IMR-90 (cell line): ENCODE data around the gene CDC5L. TPM values are rescaled to one million over a fixed set of nuclear protein-coding genes. Genes with fewer than 3 reads are reported as not detected.

ENCODE experiments used
- ATAC-seq: fragments of 200-7000 bp; cut with Tn5 transposase; 2 replicates; pipeline ENCODE4 v1.9.1; 2020; ENCODE audit warnings: low read depth, mild to moderate bottlenecking, moderate library complexity
- BruUV-seq: library from RNA; stranded (reverse); fragments of 400-500 nt; replicated peaks from 2 replicates; lab custom pipeline; 2021; lab: Mats Ljungman, UMichigan
- CTCF ChIA-PET: fragments of 300-600 bp; formaldehyde crosslinking; extraction: SDS; loops from one replicate; lab custom pipeline; 2021; ENCODE audit warnings: antibody characterized with exemption; lab: Yijun Ruan, JAX
- POLR2A ChIA-PET: fragments of 300-600 bp; sonication (Branson Sonifier 250); formaldehyde crosslinking; loops from one replicate; lab custom pipeline; 2022; ENCODE audit warnings: antibody characterized with exemption; ENCODE audit not compliant: unreplicated experiment; lab: Charles Lee
- DNase-seq: peaks from one replicate; pipeline ENCODE4 v3.0.0; 2013
- H2AFZ ChIP-seq: replicated peaks from 2 replicates; pipeline ENCODE3; 2013; ENCODE audit warnings: low read length, mild to moderate bottlenecking; ENCODE audit not compliant: poor library complexity
- H2AK5ac ChIP-seq: 2 replicates; pipeline ENCODE4 v1.6.1; 2013; ENCODE audit warnings: low read depth, low read length, inconsistent platforms
- H2AK9ac ChIP-seq: replicated peaks from 2 replicates; pipeline ENCODE3; 2013; ENCODE audit warnings: mild to moderate bottlenecking, low read depth, low read length, moderate library complexity; ENCODE audit not compliant: poor library complexity
- H2BK120ac ChIP-seq: 2 replicates; pipeline ENCODE4 v1.6.1; 2013; ENCODE audit warnings: low read depth, low read length, inconsistent platforms
- H2BK15ac ChIP-seq: 3 replicates; pipeline ENCODE4 v1.6.1; 2013; ENCODE audit warnings: low read depth, low read length, inconsistent platforms
- H2BK20ac ChIP-seq: 2 replicates; pipeline ENCODE4 v1.6.1; 2013; ENCODE audit warnings: low read depth, mild to moderate bottlenecking, inconsistent platforms, low read length, moderate library complexity
- H2BK5ac ChIP-seq: 2 replicates; pipeline ENCODE4 v1.6.1; 2013; ENCODE audit warnings: mild to moderate bottlenecking, low read depth, low read length, inconsistent platforms; ENCODE audit not compliant: poor library complexity, severe bottlenecking
- H3K14ac ChIP-seq: replicated peaks from 2 replicates; pipeline ENCODE4 v1.6.1; 2013; ENCODE audit warnings: low read depth, low read length, inconsistent platforms
- H3K18ac ChIP-seq: 2 replicates; pipeline ENCODE4 v1.6.1; 2013; ENCODE audit warnings: low read depth, low read length, control low read depth
- H3K23ac ChIP-seq: 2 replicates; pipeline ENCODE4 v1.6.1; 2013; ENCODE audit warnings: low read depth, low read length, inconsistent platforms
- H3K27ac ChIP-seq: 2 replicates; pipeline ENCODE4 v1.5.1; 2013; ENCODE audit warnings: mild to moderate bottlenecking, control low read depth, low read length; ENCODE audit not compliant: insufficient read depth
- H3K27me3 ChIP-seq: 2 replicates; pipeline ENCODE4 v1.6.1; 2013; ENCODE audit warnings: low read length; ENCODE audit not compliant: control insufficient read depth, insufficient read depth
- H3K36me3 ChIP-seq: 2 replicates; pipeline ENCODE4 v1.6.1; 2013; ENCODE audit warnings: low read length, mixed read lengths; ENCODE audit not compliant: control insufficient read depth, insufficient read depth
- H3K4ac ChIP-seq: 2 replicates; pipeline ENCODE4 v1.6.1; 2013; ENCODE audit warnings: low read depth, low read length, inconsistent platforms
- H3K4me1 ChIP-seq: 2 replicates; pipeline ENCODE4 v1.6.1; 2013; ENCODE audit warnings: low read length, mixed read lengths; ENCODE audit not compliant: control insufficient read depth, insufficient read depth
- H3K4me2 ChIP-seq: 2 replicates; pipeline ENCODE4 v1.6.1; 2013; ENCODE audit warnings: low read depth, mild to moderate bottlenecking, control low read depth, low read length, moderate library complexity
- H3K4me3 ChIP-seq: 2 replicates; pipeline ENCODE4 v1.5.1; 2013; ENCODE audit warnings: low read depth, mild to moderate bottlenecking, control low read depth, low read length, moderate library complexity; ENCODE audit not compliant: insufficient read depth
- H3K56ac ChIP-seq: 2 replicates; pipeline ENCODE4 v1.6.1; 2013; ENCODE audit warnings: low read length, inconsistent platforms; ENCODE audit not compliant: insufficient read depth; ENCODE audit errors: extremely low read depth
- H3K79me1 ChIP-seq, 2 experiments: 2 replicates each; pipeline ENCODE4 v1.6.1; 2013; ENCODE audit warnings: low read length in 2 of 2, inconsistent platforms in 1 of 2, low read depth in 1 of 2
- H3K9ac ChIP-seq: 2 replicates; pipeline ENCODE4 v1.6.1; 2013; ENCODE audit warnings: low read depth, low read length, control low read depth
- H3K9me1 ChIP-seq: 2 replicates; pipeline ENCODE4 v1.6.1; 2013; ENCODE audit warnings: low read length, inconsistent platforms; ENCODE audit not compliant: insufficient read depth
- H3K9me3 ChIP-seq: 2 replicates; pipeline ENCODE4 v1.6.1; 2013; ENCODE audit warnings: low read length; ENCODE audit not compliant: control insufficient read depth, insufficient read depth
- H4K20me1 ChIP-seq: 2 replicates; pipeline ENCODE4 v1.6.1; 2013; ENCODE audit warnings: low read length, inconsistent platforms; ENCODE audit not compliant: insufficient read depth
- H4K5ac ChIP-seq: 2 replicates; pipeline ENCODE4 v1.6.1; 2013; ENCODE audit warnings: mild to moderate bottlenecking, low read depth, low read length, control low read depth
- H4K8ac ChIP-seq, 2 experiments: 2 replicates each; pipeline ENCODE4 v1.6.1; 2013; ENCODE audit warnings: low read depth in 2 of 2, low read length in 2 of 2, control low read depth in 1 of 2, inconsistent platforms in 1 of 2
- H4K91ac ChIP-seq: 2 replicates; pipeline ENCODE4 v1.6.1; 2013; ENCODE audit warnings: low read depth, low read length, inconsistent platforms; ENCODE audit not compliant: insufficient read depth
- FOS ChIP-seq: fragments of 150-350 bp; IDR thresholded peaks from 2 replicates; pipeline ENCODE4 v1.6.1; 2016; ENCODE audit warnings: low read depth, low read length
- MXI1 ChIP-seq: IDR thresholded peaks from 2 replicates; pipeline ENCODE4 v1.6.1; 2012; ENCODE audit warnings: low read depth, mild to moderate bottlenecking, low read length, moderate library complexity, borderline replicate concordance
- SMC3 ChIP-seq: fragments of 150-350 bp; IDR thresholded peaks from 2 replicates; pipeline ENCODE4 v1.6.1; 2016; ENCODE audit warnings: low read depth, mild to moderate bottlenecking, antibody characterized with exemption, low read length, moderate library complexity
- WGBS, 2 experiments: methylation state at CpG; one replicate each; pipeline versions ENCODE4 v1.1.5 to v1.1.7; 2013; ENCODE audit warnings: missing lambda C conversion rate in 2 of 2; ENCODE audit not compliant: insufficient read length in 1 of 2; ENCODE audit errors: extremely low coverage in 2 of 2; 5-methylcytosine and 5-hydroxymethylcytosine counted together
- dilution Hi-C: fragments of 300-500 bp; cut with HindIII; formaldehyde crosslinking; loops from one replicate; pipeline ENCODE4 v1.14.3; 2018; ENCODE audit warnings: low sequenced_read_pairs; ENCODE audit not compliant: unreplicated experiment
- in situ Hi-C: fragments of 300-500 bp; cut with MboI; formaldehyde crosslinking; loops from 3 replicates; pipeline ENCODE4 v1.14.3; 2019; ENCODE audit warnings: low sequenced_read_pairs, inconsistent platforms, mixed read lengths
- intact Hi-C: fragments of 100-400 bp; cut with micrococcal nuclease; formaldehyde crosslinking; loops from 2 replicates; pipeline ENCODE4 v1.10.0; 2022
- polyA plus RNA-seq, 3 experiments: library from polyadenylated mRNA; depleted of rRNA; stranded (reverse); fragments of >200 nt; gene quantifications; 2 replicates each; pipeline ENCODE4 v1.2.3, GENCODE V29; 2012; ENCODE audit warnings: low replicate concordance in 1 of 3
- total RNA-seq: library from RNA; depleted of rRNA; stranded (reverse); fragments of >200 nt; gene quantifications from 2 replicates; pipeline ENCODE4 v1.2.3, GENCODE V29; 2012
- TF ChIP-seq, protein P1 (sequence below): conservative IDR thresholded peaks from 2 replicates; pipeline ENCODE4 v1.5.1; 2012; ENCODE audit warnings: mild to moderate bottlenecking, low read depth, low read length, improper control_type of control experiment

CDC5L gene
- total and polyA plus RNA-seq, 2 of the 4 experiments (the other 2 are of a cell fraction): 9.9 to 17.7 TPM

DNA sequence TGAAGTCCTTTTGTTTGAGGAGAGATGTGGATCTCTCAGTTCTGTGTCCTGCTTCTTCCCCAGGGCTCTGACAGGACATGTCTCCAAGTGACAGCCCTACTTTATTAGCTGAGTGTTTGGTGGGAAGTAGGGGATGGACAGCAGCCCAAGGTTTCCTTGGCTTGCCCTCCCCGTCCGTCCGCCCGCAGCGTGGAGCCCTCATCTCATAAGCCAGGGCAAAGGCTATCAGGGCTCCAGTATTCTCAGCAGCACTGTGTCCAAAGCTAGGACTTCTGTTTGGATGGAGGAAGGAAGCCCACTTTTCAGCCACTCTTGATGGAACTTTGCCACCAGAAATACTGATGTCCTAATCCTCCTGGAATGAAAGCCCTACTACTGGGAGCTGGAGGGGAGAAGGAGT lies 13.6 kb downstream of the CDC5L start:
- dilution Hi-C loops: no loop called here

More for the DNA sequence above, 13.6 kb downstream of the CDC5L start:
- no peak overlapping the region for H3K4me2 ChIP-seq
- H3K9me1 ChIP-seq: 0 out of 2 replicates have a peak, but pooled peaks cover 5% of the 10 kb centered on the region
- H3K4ac ChIP-seq: no peak overlapping the region
- H3K56ac ChIP-seq: no peak overlapping the region
- CTCF ChIA-PET: interaction anchor here (0.7 kb wide), 1 partner anchor 88 kb away, joined by 3 read pairs; no protein-coding TSS in a partner anchor
- WGBS, 2 experiments: no CpG with 5 or more reads among the region's 5 CpGs
- H3K9ac ChIP-seq: no peak overlapping the region
- BruUV-seq: no TSS peak
- H3K9me3 ChIP-seq: no peaks in the 10 kb centered on the region
- DNase-seq: no peak
- H2AK9ac ChIP-seq: no peak overlapping the region
- no peak overlapping the region for H4K91ac ChIP-seq
- no peak overlapping the region for H3K14ac ChIP-seq
- peaks cover 16 to 43% of the 10 kb centered on the region in 2 experiments for H3K79me1 ChIP-seq
- no peak overlapping the region for H2BK120ac ChIP-seq
- H2BK15ac ChIP-seq: no peak overlapping the region
- peaks cover 12% of the 10 kb centered on the region; the same call in 1 of the 2 replicates for H4K20me1 ChIP-seq
- intact Hi-C loops (no loop called here), in situ Hi-C loops (no loop called here)
- H4K8ac ChIP-seq: no peak overlapping the region
- no peak overlapping the region for H3K27ac ChIP-seq
- no peak overlapping the region for H3K18ac ChIP-seq
- no peak overlapping the region for H2AK5ac ChIP-seq
- H3K36me3 ChIP-seq: peaks cover 35% of the 10 kb centered on the region
- peak; percentile 46 for ATAC-seq
- H2AFZ ChIP-seq: no peak overlapping the region
- no peak overlapping the region for H3K4me3 ChIP-seq
- POLR2A ChIA-PET: no interaction called here
- no peak overlapping the region for H2BK20ac ChIP-seq
- no peak for TF ChIP-seq FOS
- TF ChIP-seq SMC3: no peak
- TF ChIP-seq, protein P1, sequence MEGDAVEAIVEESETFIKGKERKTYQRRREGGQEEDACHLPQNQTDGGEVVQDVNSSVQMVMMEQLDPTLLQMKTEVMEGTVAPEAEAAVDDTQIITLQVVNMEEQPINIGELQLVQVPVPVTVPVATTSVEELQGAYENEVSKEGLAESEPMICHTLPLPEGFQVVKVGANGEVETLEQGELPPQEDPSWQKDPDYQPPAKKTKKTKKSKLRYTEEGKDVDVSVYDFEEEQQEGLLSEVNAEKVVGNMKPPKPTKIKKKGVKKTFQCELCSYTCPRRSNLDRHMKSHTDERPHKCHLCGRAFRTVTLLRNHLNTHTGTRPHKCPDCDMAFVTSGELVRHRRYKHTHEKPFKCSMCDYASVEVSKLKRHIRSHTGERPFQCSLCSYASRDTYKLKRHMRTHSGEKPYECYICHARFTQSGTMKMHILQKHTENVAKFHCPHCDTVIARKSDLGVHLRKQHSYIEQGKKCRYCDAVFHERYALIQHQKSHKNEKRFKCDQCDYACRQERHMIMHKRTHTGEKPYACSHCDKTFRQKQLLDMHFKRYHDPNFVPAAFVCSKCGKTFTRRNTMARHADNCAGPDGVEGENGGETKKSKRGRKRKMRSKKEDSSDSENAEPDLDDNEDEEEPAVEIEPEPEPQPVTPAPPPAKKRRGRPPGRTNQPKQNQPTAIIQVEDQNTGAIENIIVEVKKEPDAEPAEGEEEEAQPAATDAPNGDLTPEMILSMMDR: no peak
- TF ChIP-seq MXI1: no peak
- no peak overlapping the region for H4K5ac ChIP-seq
- no peaks in the 10 kb centered on the region for H3K27me3 ChIP-seq
- peaks cover 6% of the 10 kb centered on the region; the same call in 1 of the 2 replicates for H3K4me1 ChIP-seq
- no peak overlapping the region for H3K23ac ChIP-seq
- H2BK5ac ChIP-seq: no peak overlapping the region
